Astrocyte (in vitro differentiated cells and primary cell): Measurements from ENCODE around the gene RPS5.

Experiments
- CTCF ChIP-seq: IDR thresholded peaks from 2 replicates; pipeline ENCODE4 v1.5.1; 2011; ENCODE audit warnings: low read depth, mild to moderate bottlenecking, inconsistent platforms, low read length, moderate library complexity; ENCODE audit not compliant: insufficient read depth
- EZH2 ChIP-seq: IDR thresholded peaks from 2 replicates; pipeline ENCODE4 v1.6.1; 2012; ENCODE audit warnings: mild to moderate bottlenecking, low read length, inconsistent platforms; ENCODE audit not compliant: insufficient read depth

- TF ChIP-seq CTCF, result no peak
- TF ChIP-seq EZH2, result no peak
These were observed 22.1 kb downstream of the RPS5 start for GRCh38 chr19:58409010-58409790.
